Esophagus muscularis mucosa (tissue), 4 donors: ENCODE results near the gene MTG2.

ENCODE experiments used
- CTCF ChIP-seq, 3 experiments: fragments of 200-600 bp in 2 of 3; fragments of 450-650 bp in 1 of 3; sonication (generic) in 2 of 3; IDR thresholded peaks; one replicate each; pipeline ENCODE4 v1.5.1; 2017 to 2019; ENCODE audit warnings: antibody characterized with exemption in 3 of 3, mild to moderate bottlenecking in 2 of 3, moderate library complexity in 1 of 3
- EP300 ChIP-seq: sonication (generic); formaldehyde crosslinking; IDR thresholded peaks from one replicate; pipeline ENCODE4 v1.6.1; 2017; ENCODE audit warnings: antibody characterized with exemption
- POLR2A ChIP-seq: fragments of 450-650 bp; IDR thresholded peaks from one replicate; pipeline ENCODE4 v1.6.1; 2017; ENCODE audit warnings: antibody characterized with exemption, moderate library complexity, mild to moderate bottlenecking, low read depth
- POLR2AphosphoS5 ChIP-seq, 2 donors: sonication (generic); formaldehyde crosslinking; IDR thresholded peaks; one replicate each; pipeline ENCODE4 v1.6.1; 2017; ENCODE audit warnings: antibody characterized with exemption in 2 of 2

GRCh38 chr20:62208795-62209755, 26.2 kb downstream of the MTG2 start:
- no peak for TF ChIP-seq CTCF (IDR thresholded peaks at IDR 0.05)
- no peak for TF ChIP-seq EP300
- TF ChIP-seq POLR2AphosphoS5 (IDR thresholded peaks at IDR 0.05): no peak
- no peak for TF ChIP-seq POLR2A
